ENCODE measurements around the gene PGAP6. TPM values are rescaled to one million over a fixed set of nuclear protein-coding genes. Genes with fewer than 3 reads are reported as not detected.

The PGAP6 gene
- total and polyA plus RNA-seq, 2 of the 13 experiments (the other 11 are each of a cell fraction or from before 2014, with no cell fraction given), result 52.7 to 136 TPM

DNA sequence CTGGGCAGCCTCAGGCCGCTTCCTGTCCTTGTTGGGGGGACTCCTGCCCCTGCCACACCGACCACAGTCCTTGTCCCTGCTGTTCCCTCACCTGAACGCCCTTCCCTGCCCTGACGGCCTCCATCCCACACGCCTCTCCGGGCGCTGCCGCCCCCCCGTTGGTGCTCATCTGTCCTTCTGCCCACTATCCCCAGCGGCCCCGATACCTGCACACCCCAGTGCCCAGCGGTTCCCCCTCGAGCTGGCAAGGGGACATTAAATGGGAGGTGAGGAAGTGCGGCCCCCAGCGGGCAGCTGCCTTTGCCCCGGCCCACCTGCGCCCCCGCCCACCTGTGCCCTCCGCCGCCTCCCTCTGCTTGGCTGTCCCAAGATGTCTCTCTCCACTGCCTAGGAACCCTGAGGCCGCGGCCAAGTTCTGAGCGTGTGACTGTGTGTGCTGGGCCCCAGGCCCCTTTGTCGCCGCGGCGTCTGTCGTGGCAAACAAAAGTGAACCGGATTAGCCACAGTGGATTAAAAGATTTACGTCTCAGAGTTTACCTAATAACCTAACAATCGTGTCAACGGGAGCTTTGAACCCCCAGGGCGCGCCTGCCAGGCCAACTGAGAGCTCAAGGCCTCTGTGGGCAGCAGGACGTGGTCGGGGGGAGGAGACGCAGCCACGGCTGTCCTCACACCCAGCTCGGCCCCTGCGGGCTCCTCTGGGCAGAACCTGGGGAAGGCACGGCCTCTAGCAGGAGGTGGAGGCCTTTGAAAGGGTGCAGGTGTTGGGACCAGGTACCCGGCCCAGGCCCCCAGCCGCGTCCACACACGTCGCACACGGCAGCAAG, 21.7 kb downstream of the PGAP6 start (continued):
- 0 out of 2 replicates have a peak, but pooled peaks have one; percentile 43 for TF ChIP-seq GMEB1 (CRISPR knock-in tag; IDR thresholded peaks at IDR 0.05; ENCODE audit: borderline replicate concordance)
- TF ChIP-seq HMG20A (CRISPR knock-in tag; IDR thresholded peaks at IDR 0.05; ENCODE audit: borderline replicate concordance), result no peak
- peak in 1 of 2 experiments; percentile 45; a peak in 1 of 4 replicates for TF ChIP-seq POLR2A (IDR thresholded peaks at IDR 0.05; ENCODE audit: insufficient read depth in 1 of 2, low read depth in 2 of 2, low read length in 2 of 2)
- peak; percentile 92 for TF ChIP-seq MED1 (CRISPR knock-in tag; IDR thresholded peaks at IDR 0.05)
- no peak for TF ChIP-seq CHD2 (IDR thresholded peaks at IDR 0.05; ENCODE audit: low read depth, low read length)
- no peak for TF ChIP-seq ZNF850 (CRISPR knock-in tag; conservative IDR thresholded peaks at IDR 0.05)
- TF ChIP-seq, protein P1, sequence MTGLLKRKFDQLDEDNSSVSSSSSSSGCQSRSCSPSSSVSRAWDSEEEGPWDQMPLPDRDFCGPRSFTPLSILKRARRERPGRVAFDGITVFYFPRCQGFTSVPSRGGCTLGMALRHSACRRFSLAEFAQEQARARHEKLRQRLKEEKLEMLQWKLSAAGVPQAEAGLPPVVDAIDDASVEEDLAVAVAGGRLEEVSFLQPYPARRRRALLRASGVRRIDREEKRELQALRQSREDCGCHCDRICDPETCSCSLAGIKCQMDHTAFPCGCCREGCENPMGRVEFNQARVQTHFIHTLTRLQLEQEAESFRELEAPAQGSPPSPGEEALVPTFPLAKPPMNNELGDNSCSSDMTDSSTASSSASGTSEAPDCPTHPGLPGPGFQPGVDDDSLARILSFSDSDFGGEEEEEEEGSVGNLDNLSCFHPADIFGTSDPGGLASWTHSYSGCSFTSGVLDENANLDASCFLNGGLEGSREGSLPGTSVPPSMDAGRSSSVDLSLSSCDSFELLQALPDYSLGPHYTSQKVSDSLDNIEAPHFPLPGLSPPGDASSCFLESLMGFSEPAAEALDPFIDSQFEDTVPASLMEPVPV (CRISPR knock-in tag; IDR thresholded peaks at IDR 0.05), result no peak
- no peak for TF ChIP-seq MTA3 (CRISPR knock-in tag; IDR thresholded peaks at IDR 0.05)
- TF ChIP-seq NFYB (CRISPR knock-in tag; IDR thresholded peaks at IDR 0.05), result no peak
- peak; percentile 80; the same call in 1 of the 2 replicates for TF ChIP-seq ZNF816 (CRISPR knock-in tag; IDR thresholded peaks at IDR 0.05; ENCODE audit: borderline replicate concordance)
- TF ChIP-seq ZNF546 (CRISPR knock-in tag; conservative IDR thresholded peaks at IDR 0.05), result no peak
- TF ChIP-seq HNRNPLL (IDR thresholded peaks at IDR 0.05; ENCODE audit: low read depth, low read length, poor library complexity, severe bottlenecking), result no peak
- 0 out of 2 replicates have a peak, but pooled peaks have one; percentile 30 for TF ChIP-seq ZNF747 (CRISPR knock-in tag; IDR thresholded peaks at IDR 0.05; ENCODE audit: borderline replicate concordance)
- TF ChIP-seq ZNF331 (CRISPR knock-in tag; IDR thresholded peaks at IDR 0.05), result no peak
- no peak for TF ChIP-seq MYPOP (CRISPR knock-in tag; IDR thresholded peaks at IDR 0.05)
- TF ChIP-seq SMAD1 (CRISPR knock-in tag; IDR thresholded peaks at IDR 0.05; ENCODE audit: borderline replicate concordance, low read depth), result 0 out of 2 replicates have a peak, but pooled peaks have one; percentile 19
- TF ChIP-seq FOXP4 (CRISPR knock-in tag; IDR thresholded peaks at IDR 0.05), result peak; percentile 66
